Astrocyte (in vitro differentiated cells and primary cell): ENCODE results near the gene CIAPIN1. TPM values are rescaled to one million over a fixed set of nuclear protein-coding genes. Genes with fewer than 3 reads are reported as not detected.

Source experiments
- DNase-seq: peaks from one replicate; pipeline ENCODE4 v3.0.0-alpha.2; 2010; ENCODE audit warnings: low read depth
- FAIRE-seq: peaks from 2 replicates; lab custom pipeline; 2011; peaks lifted over from hg19 to GRCh38; lab: Jason Lieb, UNC
- H2AFZ ChIP-seq: 2 replicates; pipeline ENCODE4 v1.6.0; 2012; ENCODE audit warnings: low read depth, low read length, inconsistent platforms
- H3K27ac ChIP-seq: 2 replicates; pipeline ENCODE4 v1.5.1; 2011; ENCODE audit warnings: low read depth, low read length, inconsistent platforms
- H3K27me3 ChIP-seq: 2 replicates; pipeline ENCODE4 v1.6.0; 2011; ENCODE audit warnings: low read length, inconsistent platforms; ENCODE audit not compliant: insufficient read depth
- H3K36me3 ChIP-seq: 2 replicates; pipeline ENCODE4 v1.5.1; 2011; ENCODE audit warnings: low read length, inconsistent platforms; ENCODE audit not compliant: insufficient read depth
- H3K4me1 ChIP-seq: 2 replicates; pipeline ENCODE4 v1.5.1; 2011; ENCODE audit warnings: low read length, inconsistent platforms; ENCODE audit not compliant: insufficient read depth
- H3K4me2 ChIP-seq: 2 replicates; pipeline ENCODE4 v1.6.0; 2012; ENCODE audit warnings: low read length, inconsistent platforms
- H3K4me3 ChIP-seq: 2 replicates; pipeline ENCODE4 v1.5.1; 2011; ENCODE audit warnings: low read depth, mild to moderate bottlenecking, low read length, inconsistent platforms; ENCODE audit not compliant: insufficient read depth
- H3K79me2 ChIP-seq: 2 replicates; pipeline ENCODE4 v1.6.0; 2012; ENCODE audit warnings: mild to moderate bottlenecking, low read length, inconsistent platforms; ENCODE audit not compliant: insufficient read depth
- H3K9ac ChIP-seq: 2 replicates; pipeline ENCODE4 v1.6.0; 2012; ENCODE audit warnings: mild to moderate bottlenecking, low read length, inconsistent platforms
- H3K9me3 ChIP-seq: 2 replicates; pipeline ENCODE4 v1.5.1; 2012; ENCODE audit warnings: low read depth, mild to moderate bottlenecking, low read length, inconsistent platforms; ENCODE audit not compliant: insufficient read depth
- H4K20me1 ChIP-seq: 2 replicates; pipeline ENCODE4 v1.6.0; 2012; ENCODE audit warnings: low read length, inconsistent platforms; ENCODE audit not compliant: insufficient read depth
- H3K27ac Mint-ChIP-seq: one replicate; pipeline ENCODE4 v1.8.0; 2021; ENCODE audit warnings: mild to moderate bottlenecking, mixed read lengths; ENCODE audit not compliant: unreplicated experiment
- H3K27me3 Mint-ChIP-seq: one replicate; pipeline ENCODE4 v1.8.0; 2021; ENCODE audit warnings: low read depth, mixed read lengths; ENCODE audit not compliant: unreplicated experiment
- H3K36me3 Mint-ChIP-seq: one replicate; pipeline ENCODE4 v1.8.0; 2021; ENCODE audit warnings: low read depth, mixed read lengths; ENCODE audit not compliant: unreplicated experiment
- H3K4me1 Mint-ChIP-seq: one replicate; pipeline ENCODE4 v1.8.0; 2021; ENCODE audit warnings: low read depth, mixed read lengths; ENCODE audit not compliant: unreplicated experiment
- H3K4me3 Mint-ChIP-seq: one replicate; pipeline ENCODE4 v1.8.0; 2021; ENCODE audit warnings: mild to moderate bottlenecking, moderate library complexity, mixed read lengths; ENCODE audit not compliant: unreplicated experiment
- H3K9me3 Mint-ChIP-seq: one replicate; pipeline ENCODE4 v1.8.0; 2021; ENCODE audit warnings: mild to moderate bottlenecking, mixed read lengths; ENCODE audit not compliant: unreplicated experiment
- EZH2 ChIP-seq: IDR thresholded peaks from 2 replicates; pipeline ENCODE4 v1.6.1; 2012; ENCODE audit warnings: mild to moderate bottlenecking, low read length, inconsistent platforms; ENCODE audit not compliant: insufficient read depth
- total RNA-seq: library from RNA; stranded (reverse); gene quantifications from 2 replicates; pipeline ENCODE4 v1.2.1, GENCODE V29; 2021
- TF ChIP-seq, protein P1 (sequence below): IDR thresholded peaks from 2 replicates; pipeline ENCODE4 v1.5.1; 2011; ENCODE audit warnings: low read depth, mild to moderate bottlenecking, inconsistent platforms, low read length, moderate library complexity; ENCODE audit not compliant: insufficient read depth

CIAPIN1 gene
- total RNA-seq, 1 donor from 2014 or later: 68.9 TPM

DNA sequence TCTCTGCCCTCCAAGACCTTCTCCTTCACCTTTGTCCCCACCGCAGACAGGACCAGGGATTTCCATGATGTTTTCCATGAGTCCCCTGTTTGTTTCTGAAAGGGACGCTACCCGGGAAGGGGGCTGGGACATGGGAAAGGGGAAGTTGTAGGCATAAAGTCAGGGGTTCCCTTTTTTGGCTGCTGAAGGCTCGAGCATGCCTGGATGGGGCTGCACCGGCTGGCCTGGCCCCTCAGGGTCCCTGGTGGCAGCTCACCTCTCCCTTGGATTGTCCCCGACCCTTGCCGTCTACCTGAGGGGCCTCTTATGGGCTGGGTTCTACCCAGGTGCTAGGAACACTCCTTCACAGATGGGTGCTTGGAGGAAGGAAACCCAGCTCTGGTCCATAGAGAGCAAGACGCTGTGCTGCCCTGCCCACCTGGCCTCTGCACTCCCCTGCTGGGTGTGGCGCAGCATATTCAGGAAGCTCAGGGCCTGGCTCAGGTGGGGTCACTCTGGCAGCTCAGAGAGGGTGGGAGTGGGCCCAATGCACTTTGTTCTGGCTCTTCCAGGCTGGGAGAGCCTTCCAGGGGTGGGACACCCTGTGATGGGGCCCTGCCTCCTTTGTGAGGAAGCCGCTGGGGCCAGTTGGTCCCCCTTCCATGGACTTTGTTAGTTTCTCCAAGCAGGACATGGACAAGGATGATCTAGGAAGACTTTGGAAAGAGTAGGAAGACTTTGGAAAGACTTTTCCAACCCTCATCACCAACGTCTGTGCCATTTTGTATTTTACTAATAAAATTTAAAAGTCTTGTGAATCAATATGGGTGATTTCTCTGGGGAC lies 62.7 kb downstream of the CIAPIN1 start:
- H3K9ac ChIP-seq: no peak overlapping the region
- H4K20me1 ChIP-seq: no peaks in the 10 kb centered on the region
- no peak for DNase-seq
- H3K36me3 ChIP-seq: no peaks in the 10 kb centered on the region
- no peaks in the 10 kb centered on the region for H3K36me3 Mint-ChIP-seq
- no peak overlapping the region for H3K27ac ChIP-seq
- no peak overlapping the region for H3K4me3 ChIP-seq
- no peak overlapping the region for H3K4me2 ChIP-seq
- H3K9me3 Mint-ChIP-seq: no peaks in the 10 kb centered on the region
- FAIRE-seq: no peak
- peaks cover 11% of the 10 kb centered on the region for H3K4me1 Mint-ChIP-seq
- H3K27me3 ChIP-seq: peaks cover 3% of the 10 kb centered on the region
- TF ChIP-seq, protein P1, sequence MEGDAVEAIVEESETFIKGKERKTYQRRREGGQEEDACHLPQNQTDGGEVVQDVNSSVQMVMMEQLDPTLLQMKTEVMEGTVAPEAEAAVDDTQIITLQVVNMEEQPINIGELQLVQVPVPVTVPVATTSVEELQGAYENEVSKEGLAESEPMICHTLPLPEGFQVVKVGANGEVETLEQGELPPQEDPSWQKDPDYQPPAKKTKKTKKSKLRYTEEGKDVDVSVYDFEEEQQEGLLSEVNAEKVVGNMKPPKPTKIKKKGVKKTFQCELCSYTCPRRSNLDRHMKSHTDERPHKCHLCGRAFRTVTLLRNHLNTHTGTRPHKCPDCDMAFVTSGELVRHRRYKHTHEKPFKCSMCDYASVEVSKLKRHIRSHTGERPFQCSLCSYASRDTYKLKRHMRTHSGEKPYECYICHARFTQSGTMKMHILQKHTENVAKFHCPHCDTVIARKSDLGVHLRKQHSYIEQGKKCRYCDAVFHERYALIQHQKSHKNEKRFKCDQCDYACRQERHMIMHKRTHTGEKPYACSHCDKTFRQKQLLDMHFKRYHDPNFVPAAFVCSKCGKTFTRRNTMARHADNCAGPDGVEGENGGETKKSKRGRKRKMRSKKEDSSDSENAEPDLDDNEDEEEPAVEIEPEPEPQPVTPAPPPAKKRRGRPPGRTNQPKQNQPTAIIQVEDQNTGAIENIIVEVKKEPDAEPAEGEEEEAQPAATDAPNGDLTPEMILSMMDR: no peak
- TF ChIP-seq EZH2: no peak
- peaks cover 7% of the 10 kb centered on the region for H3K27me3 Mint-ChIP-seq
- H3K27ac Mint-ChIP-seq: no peak overlapping the region
- H2AFZ ChIP-seq: no peak overlapping the region
- H3K79me2 ChIP-seq: no peaks in the 10 kb centered on the region
- no peak overlapping the region for H3K4me3 Mint-ChIP-seq
- H3K4me1 ChIP-seq: no peaks in the 10 kb centered on the region
- H3K9me3 ChIP-seq: no peaks in the 10 kb centered on the region

DNA sequence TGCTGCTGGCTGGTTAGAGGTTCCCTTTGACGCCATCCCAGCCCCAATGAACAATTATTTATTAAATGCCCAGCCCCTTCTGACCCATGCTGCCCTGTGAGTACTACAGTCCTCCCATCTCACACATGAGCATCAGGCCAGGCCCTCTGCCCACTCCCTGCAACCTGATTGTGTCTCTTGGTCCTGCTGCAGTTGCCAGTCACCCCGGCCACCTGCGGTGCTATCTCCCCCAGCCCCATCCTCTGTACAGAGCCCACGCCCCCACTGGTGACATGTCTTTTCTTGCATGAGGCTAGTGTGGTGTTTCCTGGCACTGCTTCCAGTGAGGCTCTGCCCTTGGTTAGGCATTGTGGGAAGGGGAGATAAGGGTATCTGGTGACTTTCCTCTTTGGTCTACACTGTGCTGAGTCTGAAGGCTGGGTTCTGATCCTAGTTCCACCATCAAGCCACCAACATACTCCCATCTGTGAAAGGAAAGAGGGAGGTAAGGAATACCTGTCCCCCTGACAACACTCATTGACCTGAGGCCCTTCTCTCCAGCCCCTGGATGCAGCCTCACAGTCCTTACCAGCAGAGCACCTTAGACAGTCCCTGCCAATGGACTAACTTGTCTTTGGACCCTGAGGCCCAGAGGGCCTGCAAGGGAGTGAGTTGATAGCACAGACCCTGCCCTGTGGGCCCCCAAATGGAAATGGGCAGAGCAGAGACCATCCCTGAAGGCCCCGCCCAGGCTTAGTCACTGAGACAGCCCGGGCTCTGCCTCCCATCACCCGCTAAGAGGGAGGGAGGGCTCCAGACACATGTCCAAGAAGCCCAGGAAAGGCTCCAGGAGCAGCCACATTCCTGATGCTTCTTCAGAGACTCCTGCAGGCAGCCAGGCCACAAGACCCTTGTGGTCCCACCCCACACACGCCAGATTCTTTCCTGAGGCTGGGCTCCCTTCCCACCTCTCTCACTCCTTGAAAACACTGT lies 63.6 kb downstream of the CIAPIN1 start:
- Mint-ChIP-seq H3K27me3 (peaks cover 7% of the 10 kb centered on the region), H3K4me3 (no peak overlapping the region), H3K27ac (peak overlapping the region; percentile 11), H3K9me3 (no peaks in the 10 kb centered on the region), H3K36me3 (no peaks in the 10 kb centered on the region), H3K4me1 (peaks cover 11% of the 10 kb centered on the region)
- Histone ChIP-seq H2AFZ (no peak overlapping the region), H3K36me3 (no peaks in the 10 kb centered on the region), H3K27me3 (peaks cover 2% of the 10 kb centered on the region), H3K4me1 (no peaks in the 10 kb centered on the region), H3K9me3 (no peaks in the 10 kb centered on the region), H3K27ac (no peak overlapping the region), H3K4me2 (no peak overlapping the region), H3K79me2 (no peaks in the 10 kb centered on the region), H3K9ac (no peak overlapping the region), H3K4me3 (no peak overlapping the region), H4K20me1 (no peaks in the 10 kb centered on the region)
- FAIRE-seq: no peak
- peak; percentile 62 for DNase-seq
- TF ChIP-seq, protein P1: no peak
- TF ChIP-seq EZH2: no peak
